OCI-LY1 (cell line): Measurements from ENCODE around the gene USB1.

Experiments used
- CTCF ChIP-seq: fragments of 200-600 bp; sonication (generic), shearing (Covaris generic); IDR thresholded peaks from 2 replicates; pipeline ENCODE4 v1.5.1; 2017; ENCODE audit warnings: mild to moderate bottlenecking, antibody characterized with exemption, low read length, moderate library complexity, mixed read lengths
- EZH2 ChIP-seq: fragments of 200-600 bp; sonication (generic), shearing (Covaris generic); IDR thresholded peaks from 2 replicates; pipeline ENCODE4 v1.8.0; 2017; ENCODE audit warnings: borderline replicate concordance, mixed run types, mild to moderate bottlenecking, antibody characterized with exemption, low read length, moderate library complexity, mixed read lengths

DNA sequence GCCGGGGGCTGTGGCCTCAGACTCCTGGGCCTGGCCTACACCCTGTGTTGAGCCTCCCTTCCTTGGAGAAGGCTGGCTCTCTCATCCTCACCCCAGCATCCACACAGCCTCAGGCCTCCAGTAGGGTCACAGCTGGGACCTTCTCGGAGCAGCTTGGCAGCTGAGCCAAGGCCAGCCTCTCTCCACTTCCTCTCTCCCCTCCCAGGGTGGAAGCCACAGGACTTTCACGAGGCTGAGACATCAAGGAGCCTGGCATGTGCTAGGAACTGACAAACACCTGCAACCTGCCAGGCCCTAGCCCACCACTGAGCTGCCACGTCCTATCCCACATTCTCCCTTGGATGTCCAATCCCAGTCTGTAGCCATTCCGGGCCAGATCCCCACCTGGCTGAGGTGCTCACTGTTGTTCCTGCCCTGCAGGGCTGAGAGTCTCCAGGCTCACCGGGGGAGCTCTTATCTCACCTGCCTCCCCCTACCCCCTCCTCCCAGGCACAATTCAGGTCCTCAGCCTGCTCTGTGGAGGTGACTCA, 27.4 kb downstream of the USB1 start:
- TF ChIP-seq CTCF (no peak), EZH2 (no peak)
